GM06990 (cell line): ENCODE measurements around the gene LRIT2.

ENCODE experiments used
- DNase-seq: peaks from one replicate; pipeline ENCODE4 v3.0.0-alpha.2; 2011; ENCODE audit not compliant: insufficient read length; ENCODE audit errors: extremely low read depth
- H3K27me3 ChIP-seq: replicated peaks from 2 replicates; pipeline ENCODE4 v1.6.0; 2011; ENCODE audit warnings: low read length; ENCODE audit not compliant: control insufficient read depth, insufficient read depth
- H3K36me3 ChIP-seq: 2 replicates; pipeline ENCODE4 v1.5.1; 2011; ENCODE audit warnings: low read length; ENCODE audit not compliant: control insufficient read depth, insufficient read depth
- H3K4me3 ChIP-seq: replicated peaks from 2 replicates; pipeline ENCODE4 v1.5.1; 2011; ENCODE audit warnings: low read depth, mild to moderate bottlenecking, control low read depth, low read length
- TF ChIP-seq, protein P1 (sequence below): IDR thresholded peaks from 2 replicates; pipeline ENCODE4 v1.5.1; 2011; ENCODE audit warnings: low read length, control low read depth, mild to moderate bottlenecking, inconsistent platforms; ENCODE audit not compliant: insufficient read depth, poor library complexity, severe bottlenecking

Gene LRIT2

DNA sequence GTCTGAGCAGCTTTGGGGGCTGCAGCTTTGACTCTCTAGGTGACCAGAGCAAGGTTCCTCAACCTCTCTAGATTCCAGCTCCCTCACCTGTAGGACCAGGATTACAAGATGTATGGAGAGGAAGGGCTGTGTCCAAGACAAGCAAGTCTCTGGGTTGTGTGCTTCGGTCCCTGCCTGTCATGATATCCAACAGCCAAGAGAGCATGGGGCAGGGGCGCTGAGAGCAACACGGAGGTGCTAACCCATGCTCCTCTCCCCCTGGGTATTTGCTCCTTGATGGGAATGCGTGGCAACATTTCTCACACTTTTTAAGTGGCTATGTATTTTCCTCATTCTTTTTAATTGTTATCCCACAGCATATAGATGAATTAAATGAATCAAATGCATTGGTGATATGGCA, 20.7 kb downstream of the LRIT2 start:
- H3K4me3 ChIP-seq = no peak overlapping the region
- H3K36me3 ChIP-seq = no peaks in the 10 kb centered on the region
- no peak for DNase-seq
- TF ChIP-seq, protein P1, sequence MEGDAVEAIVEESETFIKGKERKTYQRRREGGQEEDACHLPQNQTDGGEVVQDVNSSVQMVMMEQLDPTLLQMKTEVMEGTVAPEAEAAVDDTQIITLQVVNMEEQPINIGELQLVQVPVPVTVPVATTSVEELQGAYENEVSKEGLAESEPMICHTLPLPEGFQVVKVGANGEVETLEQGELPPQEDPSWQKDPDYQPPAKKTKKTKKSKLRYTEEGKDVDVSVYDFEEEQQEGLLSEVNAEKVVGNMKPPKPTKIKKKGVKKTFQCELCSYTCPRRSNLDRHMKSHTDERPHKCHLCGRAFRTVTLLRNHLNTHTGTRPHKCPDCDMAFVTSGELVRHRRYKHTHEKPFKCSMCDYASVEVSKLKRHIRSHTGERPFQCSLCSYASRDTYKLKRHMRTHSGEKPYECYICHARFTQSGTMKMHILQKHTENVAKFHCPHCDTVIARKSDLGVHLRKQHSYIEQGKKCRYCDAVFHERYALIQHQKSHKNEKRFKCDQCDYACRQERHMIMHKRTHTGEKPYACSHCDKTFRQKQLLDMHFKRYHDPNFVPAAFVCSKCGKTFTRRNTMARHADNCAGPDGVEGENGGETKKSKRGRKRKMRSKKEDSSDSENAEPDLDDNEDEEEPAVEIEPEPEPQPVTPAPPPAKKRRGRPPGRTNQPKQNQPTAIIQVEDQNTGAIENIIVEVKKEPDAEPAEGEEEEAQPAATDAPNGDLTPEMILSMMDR = no peak
- H3K27me3 ChIP-seq = peaks cover 3% of the 10 kb centered on the region

DNA sequence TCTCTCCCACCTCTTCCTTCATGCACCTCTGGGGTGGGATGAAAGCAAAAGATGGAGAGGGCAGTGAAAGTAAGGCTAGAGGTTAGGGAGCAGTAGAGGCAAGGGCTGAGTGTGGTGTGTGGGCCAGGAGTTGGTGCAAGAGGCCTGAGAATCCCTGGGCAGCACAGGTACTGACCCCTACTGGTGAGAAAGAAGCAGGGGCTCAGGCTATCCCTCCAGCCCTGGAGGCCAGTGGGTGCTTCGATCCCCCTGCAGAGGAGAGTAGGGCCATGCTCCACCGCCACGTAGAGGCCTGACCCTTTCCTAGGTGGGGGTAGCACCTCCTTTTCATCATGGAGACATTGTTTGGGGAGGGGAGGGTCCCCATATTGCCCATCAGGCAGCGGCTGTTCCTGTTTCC, 21.2 kb downstream of the LRIT2 start:
- Histone ChIP-seq H3K36me3 (no peaks in the 10 kb centered on the region), H3K27me3 (peaks cover 3% of the 10 kb centered on the region), H3K4me3 (no peak overlapping the region)
- TF ChIP-seq, protein P1 = peak; percentile 86
- no peak for DNase-seq

DNA sequence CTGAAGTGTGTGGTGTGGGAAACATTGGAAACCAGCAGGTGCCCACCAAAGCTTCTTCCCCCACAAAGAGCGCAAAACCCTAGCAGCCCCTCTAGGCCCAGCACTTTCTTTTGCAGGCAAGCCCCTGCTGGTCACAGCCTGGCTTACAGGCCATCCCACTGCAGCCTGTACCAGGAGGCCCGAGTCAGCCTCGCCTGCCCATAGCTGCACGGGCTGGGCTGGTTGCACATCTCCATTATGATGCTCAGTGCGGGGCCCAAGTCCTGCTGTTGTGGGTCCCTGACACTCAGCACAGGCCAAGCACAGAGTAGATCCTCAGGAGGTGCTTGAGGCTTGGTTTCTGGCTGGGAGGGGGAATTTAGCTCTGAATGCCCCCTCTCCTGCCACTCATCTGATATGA, 23.0 kb downstream of the LRIT2 start:
- TF ChIP-seq, protein P1 = no peak
- H3K27me3 ChIP-seq = peaks cover 5% of the 10 kb centered on the region
- H3K4me3 ChIP-seq = no peak overlapping the region
- no peak for DNase-seq
- H3K36me3 ChIP-seq = no peaks in the 10 kb centered on the region

DNA sequence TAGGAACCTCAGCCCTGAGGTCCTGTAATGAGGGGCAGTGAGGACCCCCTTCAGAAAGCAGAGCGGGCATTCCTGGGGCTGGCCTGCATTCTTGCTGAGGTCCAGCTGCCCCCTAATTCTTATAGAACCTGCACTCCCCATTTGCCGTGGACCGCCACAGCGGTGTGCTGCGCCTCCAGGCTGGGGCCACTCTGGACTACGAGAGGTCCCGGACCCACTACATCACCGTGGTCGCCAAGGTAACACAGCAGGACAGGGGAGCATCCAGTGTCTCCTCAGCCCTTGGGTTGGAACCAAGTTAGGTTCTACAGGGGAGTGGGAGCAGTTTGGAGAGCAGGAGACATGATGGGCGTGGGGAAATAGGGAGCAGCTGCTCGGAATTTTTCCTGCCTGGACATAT, 23.7 kb downstream of the LRIT2 start:
- TF ChIP-seq, protein P1 = no peak
- no peak for DNase-seq
- H3K36me3 ChIP-seq = no peaks in the 10 kb centered on the region
- H3K27me3 ChIP-seq = peaks cover 4% of the 10 kb centered on the region
- no peak overlapping the region for H3K4me3 ChIP-seq

DNA sequence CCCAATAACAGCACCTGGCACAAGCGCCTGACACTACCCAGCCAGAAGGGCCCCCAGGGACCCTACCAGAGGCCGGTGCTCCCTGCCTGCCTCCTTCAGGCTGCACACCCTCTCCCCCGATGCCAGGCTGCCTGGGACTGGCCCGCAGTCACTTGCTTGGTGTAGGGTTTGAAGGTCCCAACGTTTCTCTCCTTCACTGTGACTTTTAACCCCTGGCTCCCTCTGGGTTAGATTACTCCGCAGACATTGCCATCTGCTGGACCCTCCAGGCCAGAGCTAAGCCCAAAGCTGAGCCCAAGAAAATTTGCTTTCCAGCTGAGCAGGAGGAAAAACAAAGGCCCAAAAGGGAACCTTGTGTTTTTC, 24.1 kb downstream of the LRIT2 start:
- H3K27me3 ChIP-seq = peaks cover 4% of the 10 kb centered on the region
- no peak for DNase-seq
- no peak overlapping the region for H3K4me3 ChIP-seq
- TF ChIP-seq, protein P1 = peak; percentile 26
- H3K36me3 ChIP-seq = no peaks in the 10 kb centered on the region

DNA sequence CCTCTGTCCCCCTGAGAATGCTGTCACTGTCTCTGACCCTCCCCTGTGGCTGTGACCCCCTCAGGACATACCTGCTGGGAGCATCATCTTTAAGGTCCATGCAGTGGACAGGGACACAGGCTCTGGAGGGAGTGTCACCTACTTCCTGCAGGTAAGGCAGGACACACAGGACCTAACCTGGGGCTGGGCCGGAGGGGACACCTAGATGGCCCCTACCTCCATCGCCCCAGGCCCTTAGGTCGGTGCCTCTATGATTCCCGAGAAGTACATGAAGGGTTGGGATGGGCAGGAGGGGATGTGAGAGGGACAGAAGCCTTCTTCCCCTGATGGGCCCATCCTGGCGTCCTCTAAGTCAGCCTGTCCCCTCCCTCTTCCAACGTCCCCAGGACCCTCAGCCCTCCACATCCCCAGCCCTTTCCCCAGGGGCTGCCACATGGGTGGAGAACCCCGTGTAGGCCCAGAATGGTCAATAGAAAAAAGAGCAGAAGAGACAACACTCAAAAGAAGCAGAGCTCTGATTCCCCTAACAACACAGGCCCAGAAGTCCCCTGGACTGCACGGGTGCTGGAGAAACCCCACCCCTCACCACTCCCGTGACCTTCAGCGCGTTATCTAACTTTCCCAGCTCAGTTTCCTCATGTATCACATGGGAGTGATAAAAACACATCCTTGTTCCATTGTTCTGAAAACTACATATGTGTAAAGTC, 24.7 kb downstream of the LRIT2 start:
- Histone ChIP-seq H3K27me3 (peaks cover 5% of the 10 kb centered on the region), H3K36me3 (no peaks in the 10 kb centered on the region), H3K4me3 (no peak overlapping the region)
- TF ChIP-seq, protein P1 = no peak
- DNase-seq = no peak
